GM12878 (cell line): Measurements from ENCODE around the gene ERVMER34-1. TPM values are rescaled to one million over a fixed set of nuclear protein-coding genes. Genes with fewer than 3 reads are reported as not detected.

Experiments used
- BACH1 ChIP-seq: fragments of 450-650 bp; IDR thresholded peaks from 2 replicates; pipeline ENCODE4 v1.6.1; 2017; ENCODE audit warnings: mild to moderate bottlenecking, borderline replicate concordance
- BCL11A ChIP-seq: IDR thresholded peaks from 2 replicates; pipeline ENCODE4 v1.6.1; 2011; ENCODE audit warnings: low read depth, low read length
- CHD2 ChIP-seq: IDR thresholded peaks from 2 replicates; pipeline ENCODE4 v1.6.1; 2011; ENCODE audit warnings: low read depth, low read length, improper control_type of control experiment, borderline replicate concordance
- DPF2 ChIP-seq: fragments of 450-650 bp; IDR thresholded peaks from 2 replicates; pipeline ENCODE4 v1.6.1; 2017; ENCODE audit warnings: mild to moderate bottlenecking
- EZH2 ChIP-seq: IDR thresholded peaks from 2 replicates; pipeline ENCODE4 v1.6.1; 2012; ENCODE audit warnings: low read depth, mild to moderate bottlenecking, control low read depth, inconsistent platforms, low read length, borderline replicate concordance; ENCODE audit not compliant: control insufficient read depth
- HCFC1 ChIP-seq: fragments of 150-350 bp; IDR thresholded peaks from 2 replicates; pipeline ENCODE4 v1.6.1; 2014; ENCODE audit warnings: low read length
- HDAC2 ChIP-seq: fragments of 200-600 bp; sonication (generic); IDR thresholded peaks from 2 replicates; pipeline ENCODE4 v1.6.1; 2017
- IRF4 ChIP-seq: IDR thresholded peaks from 2 replicates; pipeline ENCODE4 v1.6.1; 2011; ENCODE audit warnings: low read depth, low read length
- JUNB ChIP-seq: IDR thresholded peaks from 2 replicates; pipeline ENCODE4 v1.6.1; 2016; ENCODE audit warnings: antibody characterized with exemption, mild to moderate bottlenecking
- MYC ChIP-seq: IDR thresholded peaks from 2 replicates; pipeline ENCODE4 v1.6.1; 2011; ENCODE audit warnings: mild to moderate bottlenecking, low read length, moderate library complexity, inconsistent platforms; ENCODE audit not compliant: insufficient read depth, insufficient replicate concordance, insufficient read length, severe bottlenecking
- NR2F1 ChIP-seq: fragments of 450-650 bp; conservative IDR thresholded peaks from 2 replicates; pipeline ENCODE4 v1.6.1; 2017; ENCODE audit warnings: mild to moderate bottlenecking
- NRF1 ChIP-seq: conservative IDR thresholded peaks from 2 replicates; pipeline ENCODE4 v1.6.1; 2011; ENCODE audit warnings: mild to moderate bottlenecking, low read depth, low read length, improper control_type of control experiment
- POLR2AphosphoS2 ChIP-seq: IDR thresholded peaks from 2 replicates; pipeline ENCODE4 v1.6.1; 2011; ENCODE audit warnings: low read depth, mild to moderate bottlenecking, low read length, improper control_type of control experiment, moderate library complexity
- RAD51 ChIP-seq: fragments of 450-650 bp; IDR thresholded peaks from 2 replicates; pipeline ENCODE4 v1.6.1; 2016; ENCODE audit warnings: moderate library complexity, mild to moderate bottlenecking, inconsistent platforms
- SREBF1 ChIP-seq: IDR thresholded peaks from 2 replicates; pipeline ENCODE4 v1.6.1; 2012; ENCODE audit warnings: mild to moderate bottlenecking, low read length
- SREBF2 ChIP-seq: IDR thresholded peaks from 2 replicates; pipeline ENCODE4 v1.6.1; 2012; ENCODE audit warnings: mild to moderate bottlenecking, low read length
- ZBED1 ChIP-seq: IDR thresholded peaks from 2 replicates; pipeline ENCODE4 v1.6.1; 2016; ENCODE audit warnings: borderline replicate concordance
- ZNF274 ChIP-seq: IDR thresholded peaks from one replicate; pipeline ENCODE4 v1.8.0; 2011; ENCODE audit not compliant: insufficient read length, insufficient read depth
- ZNF384 ChIP-seq: IDR thresholded peaks from 2 replicates; pipeline ENCODE4 v1.6.1; 2012; ENCODE audit warnings: low read depth, mild to moderate bottlenecking, low read length, improper control_type of control experiment, borderline replicate concordance
- ZSCAN29 ChIP-seq: fragments of 450-650 bp; IDR thresholded peaks from 2 replicates; pipeline ENCODE4 v1.6.1; 2017; ENCODE audit warnings: mild to moderate bottlenecking, moderate library complexity
- polyA plus RNA-seq, 11 experiments: library from polyadenylated mRNA; depleted of rRNA in 4 of 11; unstranded in 6 of 11; stranded (reverse) in 5 of 11; fragments of >200 nt; fragmentation: Nextera tagmentation in 4 of 11; fragmentation: Illumina TruSeq in 1 of 11; extraction: Ambion mirVana in 4 of 11; extraction: Trizol in 1 of 11; gene quantifications; 1 replicate in 1 of 11; 2 replicates in 10 of 11; pipeline versions ENCODE4 v1.2.1 to v1.2.3, GENCODE V29; 2011 to 2016; ENCODE audit warnings: inconsistent platforms in 2 of 11, missing spikeins in 2 of 11, low read depth in 1 of 11
- total RNA-seq, 4 experiments: library from RNA; depleted of rRNA in 3 of 4; stranded (reverse); fragments of >200 nt in 3 of 4; fragmentation: Illumina TruSeq in 1 of 4; extraction: Trizol in 1 of 4; gene quantifications; 2 replicates each; pipeline versions ENCODE4 v1.2.1 to v1.2.3, GENCODE V29; 2013 to 2021
- TF ChIP-seq, protein P1 (sequence below): fragments of 450-650 bp; IDR thresholded peaks from 2 replicates; pipeline ENCODE4 v1.6.1; 2014; ENCODE audit warnings: mild to moderate bottlenecking
- TF ChIP-seq, protein P2 (sequence below): fragments of 450-650 bp; IDR thresholded peaks from 2 replicates; pipeline ENCODE4 v1.6.1; 2017; ENCODE audit warnings: mild to moderate bottlenecking, moderate library complexity
- TF ChIP-seq, protein P3 (sequence below): fragments of 450-650 bp; IDR thresholded peaks from 2 replicates; pipeline ENCODE4 v1.6.1; 2017; ENCODE audit warnings: mild to moderate bottlenecking, moderate library complexity

ERVMER34-1 gene
- total and polyA plus RNA-seq, 10 of the 15 experiments (the other 5 are each of a cell fraction or from before 2014, with no cell fraction given): not detected

DNA sequence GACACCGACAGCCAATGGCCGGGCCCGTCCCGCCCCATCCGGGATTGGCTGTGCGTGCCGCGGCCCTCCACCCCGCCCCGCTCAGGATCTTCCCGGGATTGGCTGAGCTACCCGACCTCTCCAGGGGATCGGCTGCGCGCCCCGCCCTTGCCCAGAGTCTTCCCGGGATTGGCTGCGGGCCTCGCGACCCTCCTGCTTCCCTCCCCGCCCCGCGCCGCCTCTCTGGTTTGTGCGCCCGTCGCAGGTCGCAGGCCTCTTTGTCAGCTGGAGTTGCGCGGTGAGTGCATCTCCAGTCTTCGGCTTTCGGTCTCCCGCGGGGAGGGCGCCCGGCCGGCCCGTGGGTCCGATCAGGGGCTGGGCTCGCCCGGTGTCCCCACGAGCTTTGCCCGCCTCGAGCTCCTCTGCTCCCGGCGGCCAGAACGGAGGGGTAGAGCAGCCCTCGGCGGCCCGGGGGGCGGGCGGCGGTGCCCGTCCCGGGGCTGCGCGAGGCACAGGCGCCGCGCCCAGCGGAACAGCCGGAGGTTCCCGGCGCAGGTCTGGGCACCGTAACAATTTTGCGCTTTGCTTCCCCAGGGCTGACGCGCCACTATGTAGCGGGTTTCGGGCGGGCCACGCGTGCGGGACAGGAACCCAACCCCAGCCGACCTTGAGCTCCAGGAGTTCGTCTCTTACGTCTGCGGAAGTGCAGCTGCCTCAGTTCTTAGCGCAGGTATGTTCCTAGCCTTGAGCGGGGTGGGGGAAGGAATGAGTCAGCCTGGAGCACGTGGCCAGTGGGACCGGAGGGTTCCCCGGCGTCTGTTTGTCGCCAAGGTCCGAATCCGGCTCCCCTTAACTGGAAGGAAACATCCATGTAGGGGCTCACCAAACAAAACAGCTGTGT is 38.7 kb downstream of the ERVMER34-1 start (continued):
- TF ChIP-seq IRF4 (peak; percentile 55; the same call in 1 of the 2 replicates), ZSCAN29 (no peak), ZNF274 (no peak), MYC (peak; percentile 97), SREBF1 (no peak), DPF2 (peak; percentile 91), RAD51 (peak; percentile 84), BCL11A (no peak), JUNB (peak; percentile 56; the same call in 1 of the 2 replicates), ZBED1 (peak; percentile 72; the same call in 1 of the 2 replicates), HCFC1 (no peak; the same call in 1 of the 2 replicates), NRF1 (no peak), POLR2AphosphoS2 (peak; percentile 95), ZNF384 (no peak), CHD2 (peak; percentile 53), HDAC2 (no peak; the same call in 1 of the 2 replicates), NR2F1 (peak; percentile 66), EZH2 (no peak), SREBF2 (no peak), BACH1 (peak; percentile 65; the same call in 1 of the 2 replicates)
- TF ChIP-seq, protein P1, sequence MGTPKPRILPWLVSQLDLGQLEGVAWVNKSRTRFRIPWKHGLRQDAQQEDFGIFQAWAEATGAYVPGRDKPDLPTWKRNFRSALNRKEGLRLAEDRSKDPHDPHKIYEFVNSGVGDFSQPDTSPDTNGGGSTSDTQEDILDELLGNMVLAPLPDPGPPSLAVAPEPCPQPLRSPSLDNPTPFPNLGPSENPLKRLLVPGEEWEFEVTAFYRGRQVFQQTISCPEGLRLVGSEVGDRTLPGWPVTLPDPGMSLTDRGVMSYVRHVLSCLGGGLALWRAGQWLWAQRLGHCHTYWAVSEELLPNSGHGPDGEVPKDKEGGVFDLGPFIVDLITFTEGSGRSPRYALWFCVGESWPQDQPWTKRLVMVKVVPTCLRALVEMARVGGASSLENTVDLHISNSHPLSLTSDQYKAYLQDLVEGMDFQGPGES: peak; percentile 57; the same call in 1 of the 2 replicates
- TF ChIP-seq, protein P2, sequence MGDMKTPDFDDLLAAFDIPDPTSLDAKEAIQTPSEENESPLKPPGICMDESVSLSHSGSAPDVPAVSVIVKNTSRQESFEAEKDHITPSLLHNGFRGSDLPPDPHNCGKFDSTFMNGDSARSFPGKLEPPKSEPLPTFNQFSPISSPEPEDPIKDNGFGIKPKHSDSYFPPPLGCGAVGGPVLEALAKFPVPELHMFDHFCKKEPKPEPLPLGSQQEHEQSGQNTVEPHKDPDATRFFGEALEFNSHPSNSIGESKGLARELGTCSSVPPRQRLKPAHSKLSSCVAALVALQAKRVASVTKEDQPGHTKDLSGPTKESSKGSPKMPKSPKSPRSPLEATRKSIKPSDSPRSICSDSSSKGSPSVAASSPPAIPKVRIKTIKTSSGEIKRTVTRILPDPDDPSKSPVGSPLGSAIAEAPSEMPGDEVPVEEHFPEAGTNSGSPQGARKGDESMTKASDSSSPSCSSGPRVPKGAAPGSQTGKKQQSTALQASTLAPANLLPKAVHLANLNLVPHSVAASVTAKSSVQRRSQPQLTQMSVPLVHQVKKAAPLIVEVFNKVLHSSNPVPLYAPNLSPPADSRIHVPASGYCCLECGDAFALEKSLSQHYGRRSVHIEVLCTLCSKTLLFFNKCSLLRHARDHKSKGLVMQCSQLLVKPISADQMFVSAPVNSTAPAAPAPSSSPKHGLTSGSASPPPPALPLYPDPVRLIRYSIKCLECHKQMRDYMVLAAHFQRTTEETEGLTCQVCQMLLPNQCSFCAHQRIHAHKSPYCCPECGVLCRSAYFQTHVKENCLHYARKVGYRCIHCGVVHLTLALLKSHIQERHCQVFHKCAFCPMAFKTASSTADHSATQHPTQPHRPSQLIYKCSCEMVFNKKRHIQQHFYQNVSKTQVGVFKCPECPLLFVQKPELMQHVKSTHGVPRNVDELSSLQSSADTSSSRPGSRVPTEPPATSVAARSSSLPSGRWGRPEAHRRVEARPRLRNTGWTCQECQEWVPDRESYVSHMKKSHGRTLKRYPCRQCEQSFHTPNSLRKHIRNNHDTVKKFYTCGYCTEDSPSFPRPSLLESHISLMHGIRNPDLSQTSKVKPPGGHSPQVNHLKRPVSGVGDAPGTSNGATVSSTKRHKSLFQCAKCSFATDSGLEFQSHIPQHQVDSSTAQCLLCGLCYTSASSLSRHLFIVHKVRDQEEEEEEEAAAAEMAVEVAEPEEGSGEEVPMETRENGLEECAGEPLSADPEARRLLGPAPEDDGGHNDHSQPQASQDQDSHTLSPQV: no peak
- TF ChIP-seq, protein P3, sequence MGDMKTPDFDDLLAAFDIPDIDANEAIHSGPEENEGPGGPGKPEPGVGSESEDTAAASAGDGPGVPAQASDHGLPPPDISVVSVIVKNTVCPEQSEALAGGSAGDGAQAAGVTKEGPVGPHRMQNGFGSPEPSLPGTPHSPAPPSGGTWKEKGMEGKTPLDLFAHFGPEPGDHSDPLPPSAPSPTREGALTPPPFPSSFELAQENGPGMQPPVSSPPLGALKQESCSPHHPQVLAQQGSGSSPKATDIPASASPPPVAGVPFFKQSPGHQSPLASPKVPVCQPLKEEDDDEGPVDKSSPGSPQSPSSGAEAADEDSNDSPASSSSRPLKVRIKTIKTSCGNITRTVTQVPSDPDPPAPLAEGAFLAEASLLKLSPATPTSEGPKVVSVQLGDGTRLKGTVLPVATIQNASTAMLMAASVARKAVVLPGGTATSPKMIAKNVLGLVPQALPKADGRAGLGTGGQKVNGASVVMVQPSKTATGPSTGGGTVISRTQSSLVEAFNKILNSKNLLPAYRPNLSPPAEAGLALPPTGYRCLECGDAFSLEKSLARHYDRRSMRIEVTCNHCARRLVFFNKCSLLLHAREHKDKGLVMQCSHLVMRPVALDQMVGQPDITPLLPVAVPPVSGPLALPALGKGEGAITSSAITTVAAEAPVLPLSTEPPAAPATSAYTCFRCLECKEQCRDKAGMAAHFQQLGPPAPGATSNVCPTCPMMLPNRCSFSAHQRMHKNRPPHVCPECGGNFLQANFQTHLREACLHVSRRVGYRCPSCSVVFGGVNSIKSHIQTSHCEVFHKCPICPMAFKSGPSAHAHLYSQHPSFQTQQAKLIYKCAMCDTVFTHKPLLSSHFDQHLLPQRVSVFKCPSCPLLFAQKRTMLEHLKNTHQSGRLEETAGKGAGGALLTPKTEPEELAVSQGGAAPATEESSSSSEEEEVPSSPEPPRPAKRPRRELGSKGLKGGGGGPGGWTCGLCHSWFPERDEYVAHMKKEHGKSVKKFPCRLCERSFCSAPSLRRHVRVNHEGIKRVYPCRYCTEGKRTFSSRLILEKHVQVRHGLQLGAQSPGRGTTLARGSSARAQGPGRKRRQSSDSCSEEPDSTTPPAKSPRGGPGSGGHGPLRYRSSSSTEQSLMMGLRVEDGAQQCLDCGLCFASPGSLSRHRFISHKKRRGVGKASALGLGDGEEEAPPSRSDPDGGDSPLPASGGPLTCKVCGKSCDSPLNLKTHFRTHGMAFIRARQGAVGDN: peak; percentile 54
